HG03457 (cell line): Measurements from ENCODE around the gene PTPRK.
"Not testable (repeated sequence)": the region's sequence is repeated elsewhere in the genome, so short reads cannot be mapped to it uniquely, and the experiment has no call there.

Experiments
- ATAC-seq: cut with Tn5 transposase; IDR thresholded peaks from one replicate; pipeline ENCODE4 v1.9.1; 2021; ENCODE audit warnings: moderate number of reproducible peaks; ENCODE audit not compliant: unreplicated experiment

PTPRK gene

GRCh38 chr6:128491610-128492206 is 28.7 kb downstream of the PTPRK start:
- ATAC-seq: no peak

GRCh38 chr6:128491100-128491581 is 29.3 kb downstream of the PTPRK start:
- ATAC-seq: no peak

GRCh38 chr6:128487746-128488145 is 32.7 kb downstream of the PTPRK start:
- no peak for ATAC-seq

- ATAC-seq: no peak
Observed at GRCh38 chr6:128487055-128487454, 33.3 kb downstream of the PTPRK start.

- not testable (repeated sequence) for ATAC-seq
Observed at GRCh38 chr6:128486580-128486979, 33.8 kb downstream of the PTPRK start.

GRCh38 chr6:128483472-128484135 is 36.8 kb downstream of the PTPRK start:
- no peak for ATAC-seq

- ATAC-seq: no peak
Observed at GRCh38 chr6:128482642-128483041, 37.8 kb downstream of the PTPRK start.

GRCh38 chr6:128479991-128480390 is 40.4 kb downstream of the PTPRK start:
- ATAC-seq: no peak

- ATAC-seq: no peak
Observed at GRCh38 chr6:128479048-128479666, 41.2 kb downstream of the PTPRK start.

- ATAC-seq: no peak
Observed at GRCh38 chr6:128478230-128479047, 42.0 kb downstream of the PTPRK start.

GRCh38 chr6:128474933-128475332 is 45.5 kb downstream of the PTPRK start:
- no peak for ATAC-seq

- ATAC-seq: no peak
Observed at GRCh38 chr6:128474481-128474880, 45.9 kb downstream of the PTPRK start.

- ATAC-seq: no peak
Observed at GRCh38 chr6:128471907-128472306, 48.5 kb downstream of the PTPRK start.

GRCh38 chr6:128465368-128466343 is 54.7 kb downstream of the PTPRK start:
- ATAC-seq: no peak

- ATAC-seq: no peak
Observed at GRCh38 chr6:128464790-128465189, 55.6 kb downstream of the PTPRK start.

GRCh38 chr6:128463942-128464341 is 56.5 kb downstream of the PTPRK start:
- no peak for ATAC-seq

- ATAC-seq: no peak
Observed at GRCh38 chr6:128461501-128461900, 58.9 kb downstream of the PTPRK start.

- no peak for ATAC-seq
Observed at GRCh38 chr6:128456510-128457230, 63.7 kb downstream of the PTPRK start.

- ATAC-seq: no peak
Observed at GRCh38 chr6:128455959-128456358, 64.4 kb downstream of the PTPRK start.

GRCh38 chr6:128452713-128453112 is 67.7 kb downstream of the PTPRK start:
- ATAC-seq: no peak
